Hepatocyte (in vitro differentiated cells): ENCODE measurements around the gene HIGD1B.

ENCODE experiments used
- EZH2phosphoT487 ChIP-seq: fragments of 200-600 bp; sonication (generic); IDR thresholded peaks from one replicate; pipeline ENCODE4 v1.6.1; 2018; ENCODE audit warnings: antibody characterized with exemption, mild to moderate bottlenecking, low read depth, moderate library complexity; ENCODE audit not compliant: unreplicated experiment, severe bottlenecking
- TF ChIP-seq, protein P1 (sequence below): fragments of 200-600 bp; sonication (generic); IDR thresholded peaks from 2 replicates; pipeline ENCODE4 v1.5.1; 2016; ENCODE audit warnings: antibody characterized with exemption, mild to moderate bottlenecking; ENCODE audit not compliant: poor library complexity

DNA sequence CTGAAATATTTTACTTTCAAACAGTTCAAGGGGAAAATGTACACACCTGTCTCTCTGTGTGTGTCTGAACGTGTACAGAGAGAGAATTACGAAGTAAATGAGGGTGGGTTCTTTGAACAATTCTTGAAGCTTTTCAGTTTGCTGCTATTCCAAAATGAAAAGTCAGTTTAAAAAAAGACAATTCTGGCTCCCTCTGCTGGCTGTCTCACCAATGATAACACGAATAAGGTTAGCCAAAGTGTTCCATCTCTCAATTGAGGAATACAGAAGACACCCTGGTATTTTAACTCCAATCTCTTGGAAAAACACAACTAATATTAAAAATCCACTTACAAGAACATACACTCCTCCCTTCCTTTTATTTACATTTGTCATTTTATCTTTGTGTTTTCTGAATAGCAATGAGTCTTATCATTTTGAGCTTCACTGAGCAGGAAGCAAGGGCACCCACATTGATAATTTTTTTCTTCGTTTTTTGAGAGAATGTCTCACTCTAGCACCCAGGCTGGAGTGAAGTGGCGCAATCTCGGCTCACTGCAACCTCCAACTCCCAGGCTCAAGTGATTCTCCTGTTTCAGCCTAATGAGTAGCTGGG is 31.0 kb downstream of the HIGD1B start:
- TF ChIP-seq, protein P1, sequence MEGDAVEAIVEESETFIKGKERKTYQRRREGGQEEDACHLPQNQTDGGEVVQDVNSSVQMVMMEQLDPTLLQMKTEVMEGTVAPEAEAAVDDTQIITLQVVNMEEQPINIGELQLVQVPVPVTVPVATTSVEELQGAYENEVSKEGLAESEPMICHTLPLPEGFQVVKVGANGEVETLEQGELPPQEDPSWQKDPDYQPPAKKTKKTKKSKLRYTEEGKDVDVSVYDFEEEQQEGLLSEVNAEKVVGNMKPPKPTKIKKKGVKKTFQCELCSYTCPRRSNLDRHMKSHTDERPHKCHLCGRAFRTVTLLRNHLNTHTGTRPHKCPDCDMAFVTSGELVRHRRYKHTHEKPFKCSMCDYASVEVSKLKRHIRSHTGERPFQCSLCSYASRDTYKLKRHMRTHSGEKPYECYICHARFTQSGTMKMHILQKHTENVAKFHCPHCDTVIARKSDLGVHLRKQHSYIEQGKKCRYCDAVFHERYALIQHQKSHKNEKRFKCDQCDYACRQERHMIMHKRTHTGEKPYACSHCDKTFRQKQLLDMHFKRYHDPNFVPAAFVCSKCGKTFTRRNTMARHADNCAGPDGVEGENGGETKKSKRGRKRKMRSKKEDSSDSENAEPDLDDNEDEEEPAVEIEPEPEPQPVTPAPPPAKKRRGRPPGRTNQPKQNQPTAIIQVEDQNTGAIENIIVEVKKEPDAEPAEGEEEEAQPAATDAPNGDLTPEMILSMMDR, result peak; percentile 63
- no peak for TF ChIP-seq EZH2phosphoT487
